PFSK-1 (cell line): ENCODE results near the gene DNTTIP2.

Source experiments
- FOXP2 ChIP-seq: optimal IDR thresholded peaks from 2 replicates; pipeline ENCODE3; 2011; ENCODE audit warnings: borderline replicate concordance, control low read depth, inconsistent platforms; ENCODE audit not compliant: insufficient read depth; ENCODE audit errors: extremely low read length, extremely low read depth
- POLR2AphosphoS5 ChIP-seq: IDR thresholded peaks from 2 replicates; pipeline ENCODE4 v1.6.1; 2012; ENCODE audit warnings: low read depth, mild to moderate bottlenecking, control low read depth, low read length, moderate library complexity
- REST ChIP-seq, 2 experiments: IDR thresholded peaks; 2 replicates each; pipeline versions ENCODE4 v1.6.1 to v1.8.0; 2011 to 2012; ENCODE audit warnings: low read depth in 2 of 2, low read length in 2 of 2, control low read depth in 1 of 2, inconsistent platforms in 1 of 2, mild to moderate bottlenecking in 1 of 2, moderate library complexity in 1 of 2; ENCODE audit not compliant: insufficient read depth in 1 of 2
- SIN3A ChIP-seq: IDR thresholded peaks from 2 replicates; pipeline ENCODE4 v1.6.1; 2012; ENCODE audit warnings: mild to moderate bottlenecking, low read length, moderate library complexity, borderline replicate concordance; ENCODE audit not compliant: insufficient read depth
- TAF1 ChIP-seq: IDR thresholded peaks from 2 replicates; pipeline ENCODE4 v1.6.1; 2012; ENCODE audit warnings: low read length, control low read depth, borderline replicate concordance; ENCODE audit not compliant: insufficient read depth

The DNTTIP2 gene

GRCh38 chr1:93828367-93828755, 50.6 kb downstream of the DNTTIP2 start:
- TF ChIP-seq POLR2AphosphoS5 (no peak), REST (IDR thresholded peaks at IDR 0.05; ENCODE audit: insufficient read depth in 1 of 2, low read depth in 2 of 2, low read length in 2 of 2) (no peak), TAF1 (no peak), FOXP2 (no peak), SIN3A (no peak)

- TF ChIP-seq REST (IDR thresholded peaks at IDR 0.05; ENCODE audit: insufficient read depth in 1 of 2, low read depth in 2 of 2, low read length in 2 of 2) (no peak), POLR2AphosphoS5 (no peak), SIN3A (no peak)
Measured at GRCh38 chr1:93827633-93828366, 51.2 kb downstream of the DNTTIP2 start.

- TF ChIP-seq REST (IDR thresholded peaks at IDR 0.05; ENCODE audit: insufficient read depth in 1 of 2, low read depth in 2 of 2, low read length in 2 of 2) (no peak), POLR2AphosphoS5 (no peak), TAF1 (no peak), FOXP2 (no peak), SIN3A (0 out of 2 replicates have a peak, but pooled peaks have one; percentile 22)
Measured at GRCh38 chr1:93827128-93827527, 51.9 kb downstream of the DNTTIP2 start.

GRCh38 chr1:93824834-93825233, 54.2 kb downstream of the DNTTIP2 start:
- no peak for TF ChIP-seq FOXP2
- no peak for TF ChIP-seq REST (IDR thresholded peaks at IDR 0.05; ENCODE audit: insufficient read depth in 1 of 2, low read depth in 2 of 2, low read length in 2 of 2)
- TF ChIP-seq SIN3A: no peak
- TF ChIP-seq TAF1: no peak
- TF ChIP-seq POLR2AphosphoS5: no peak
